Activated naive CD4-positive, alpha-beta T cell treated with anti-CD3 and anti-CD28 coated beads for 36 hours (primary cell): ENCODE measurements around the gene MT1G. TPM values are rescaled to one million over a fixed set of nuclear protein-coding genes. Genes with fewer than 3 reads are reported as not detected.
A peak's percentile ranks its signal among the peaks of the same experiment; 100 is the strongest.
"Not testable (repeated sequence)": the region's sequence is repeated elsewhere in the genome, so short reads cannot be mapped to it uniquely, and the experiment has no call there.

ENCODE experiments used
- CTCF ChIA-PET: fragments of 350-600 bp; sonication (Branson Sonifier 250); formaldehyde crosslinking; loops from one replicate; lab custom pipeline; 2021; ENCODE audit warnings: antibody characterized with exemption; lab: Charles Lee
- DNase-seq: peaks from one replicate; pipeline ENCODE4 v3.0.0-alpha.2; 2020
- H3K27ac Mint-ChIP-seq: one replicate; pipeline ENCODE4 v1.8.0; 2021; ENCODE audit warnings: mild to moderate bottlenecking, mixed read lengths
- H3K27me3 Mint-ChIP-seq: one replicate; pipeline ENCODE4 v1.8.0; 2021; ENCODE audit warnings: low read depth, mixed read lengths
- H3K36me3 Mint-ChIP-seq: one replicate; pipeline ENCODE4 v1.8.0; 2021; ENCODE audit warnings: low read depth, mixed read lengths
- H3K4me1 Mint-ChIP-seq: one replicate; pipeline ENCODE4 v1.8.0; 2021; ENCODE audit warnings: low read depth, mixed read lengths
- H3K4me3 Mint-ChIP-seq: one replicate; pipeline ENCODE4 v1.8.0; 2021; ENCODE audit warnings: mild to moderate bottlenecking, moderate library complexity, mixed read lengths
- H3K9me3 Mint-ChIP-seq: one replicate; pipeline ENCODE4 v1.8.0; 2021; ENCODE audit warnings: mixed read lengths
- intact Hi-C: fragments of 100-400 bp; cut with micrococcal nuclease; formaldehyde crosslinking; loops from one replicate; pipeline ENCODE4 v1.15.1; 2023
- total RNA-seq, 2 experiments: library from RNA; stranded (reverse); gene quantifications; one replicate each; pipeline ENCODE4 v1.2.3, GENCODE V29; 2021

Gene MT1G
- total RNA-seq, 2 experiments from 2014 or later = 22.4 to 23.8 TPM

DNA sequence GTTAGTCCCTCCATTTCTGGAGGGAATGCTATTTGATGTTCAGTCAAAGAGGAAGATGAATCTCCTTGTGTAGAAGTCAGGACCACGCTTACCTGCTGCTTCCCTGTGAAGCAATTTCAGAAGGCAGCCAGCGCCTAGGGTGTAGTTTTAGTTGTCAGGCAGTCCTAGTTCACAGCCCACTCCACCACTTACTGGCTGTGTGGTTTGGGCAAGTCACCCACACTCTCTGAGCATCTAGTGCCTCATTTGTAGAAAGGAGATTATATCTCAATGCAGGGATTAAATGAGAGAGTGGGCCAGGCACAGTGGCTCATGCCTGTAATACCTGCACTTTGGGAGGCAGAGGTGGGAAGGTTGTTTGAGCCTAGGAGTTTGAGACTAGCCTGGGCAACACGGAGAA is 4.3 kb upstream of the MT1G start:
- CTCF ChIA-PET = interaction anchor here (0.6 to 1.4 kb wide), 4 partner anchors 24 to 96 kb away, joined by 3 to 7 read pairs (median 3); no protein-coding TSS in a partner anchor
- H3K4me3 Mint-ChIP-seq, H3K9me3 Mint-ChIP-seq, intact Hi-C loops, H3K36me3 Mint-ChIP-seq, H3K27ac Mint-ChIP-seq, DNase-seq: not testable (repeated sequence)
- peaks cover 28% of the 10 kb centered on the region for H3K4me1 Mint-ChIP-seq
- H3K27me3 Mint-ChIP-seq = peaks cover 42% of the 10 kb centered on the region

DNA sequence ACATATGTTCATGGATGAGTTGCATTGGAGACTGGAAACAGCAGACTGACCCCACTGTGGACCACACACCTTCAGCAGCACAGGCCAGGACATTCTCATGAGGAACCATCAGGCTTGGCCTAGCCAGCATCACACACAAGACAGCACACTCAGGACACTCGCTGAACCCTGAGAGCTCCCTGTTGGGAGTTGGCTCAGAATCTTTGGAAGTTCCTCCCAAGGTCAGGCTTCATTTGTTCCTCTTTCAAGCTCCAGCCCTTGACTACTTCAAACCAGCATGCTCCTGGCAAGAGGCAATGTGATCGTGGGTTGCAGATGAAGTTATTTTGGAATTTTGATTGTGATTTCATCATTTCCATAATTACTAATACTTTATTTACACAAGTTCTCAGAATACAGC is 3.8 kb upstream of the MT1G start:
- H3K36me3 Mint-ChIP-seq, DNase-seq, H3K27ac Mint-ChIP-seq, H3K9me3 Mint-ChIP-seq, H3K4me3 Mint-ChIP-seq, intact Hi-C loops: not testable (repeated sequence)
- H3K27me3 Mint-ChIP-seq = peaks cover 42% of the 10 kb centered on the region
- H3K4me1 Mint-ChIP-seq = peaks cover 28% of the 10 kb centered on the region
- CTCF ChIA-PET = interaction anchor here (0.6 to 1.4 kb wide), 3 partner anchors 24 to 30 kb away, joined by 3 to 7 read pairs (median 3); no protein-coding TSS in a partner anchor

- no peak overlapping the region for H3K4me3 Mint-ChIP-seq
- H3K9me3 Mint-ChIP-seq = no peaks in the 10 kb centered on the region
- H3K27me3 Mint-ChIP-seq = peaks cover 45% of the 10 kb centered on the region
- no peak for DNase-seq
- H3K27ac Mint-ChIP-seq = no peak overlapping the region
- intact Hi-C loops = no loop called here
- no peaks in the 10 kb centered on the region for H3K36me3 Mint-ChIP-seq
- peaks cover 25% of the 10 kb centered on the region for H3K4me1 Mint-ChIP-seq
- CTCF ChIA-PET = interaction anchor here (0.6 kb wide), 1 partner anchor 86 kb away, joined by 3 read pairs; no protein-coding TSS in a partner anchor
Observed at GRCh38 chr16:56670620-56670934, 2.7 kb upstream of the MT1G start.

GRCh38 chr16:56669840-56670619 is 2.2 kb upstream of the MT1G start:
- DNase-seq = no peak
- CTCF ChIA-PET = interaction anchor here (0.6 kb wide), 1 partner anchor 86 kb away, joined by 3 read pairs; no protein-coding TSS in a partner anchor
- H3K4me1 Mint-ChIP-seq = peaks cover 20% of the 10 kb centered on the region
- H3K27me3 Mint-ChIP-seq = peaks cover 44% of the 10 kb centered on the region
- no peak overlapping the region for H3K27ac Mint-ChIP-seq
- no peaks in the 10 kb centered on the region for H3K36me3 Mint-ChIP-seq
- intact Hi-C loops = no loop called here
- H3K4me3 Mint-ChIP-seq = no peak overlapping the region
- no peaks in the 10 kb centered on the region for H3K9me3 Mint-ChIP-seq

GRCh38 chr16:56669005-56669839 is 1.4 kb upstream of the MT1G start, which contains the start of gene MT1H:
TSS of gene MT1H (plus strand) at chr16:56669814. CDS start at chr16:56669885, 71 bp downstream.
- Mint-ChIP-seq H3K27ac (no peak within 1 kb of the TSS), H3K9me3 (no peaks in the 10 kb centered on the region), H3K27me3 (peaks cover 44% of the 10 kb centered on the region), H3K4me1 (peaks cover 19% of the 10 kb centered on the region), H3K4me3 (no peak within 1 kb of the TSS), H3K36me3 (no peaks in the 10 kb centered on the region)
- CTCF ChIA-PET = interaction anchor here (0.5 kb wide), 1 partner anchor 35 kb away, joined by 3 read pairs; no protein-coding TSS in a partner anchor
- intact Hi-C loops = no loop called here
- DNase-seq = peak; percentile 37

DNA sequence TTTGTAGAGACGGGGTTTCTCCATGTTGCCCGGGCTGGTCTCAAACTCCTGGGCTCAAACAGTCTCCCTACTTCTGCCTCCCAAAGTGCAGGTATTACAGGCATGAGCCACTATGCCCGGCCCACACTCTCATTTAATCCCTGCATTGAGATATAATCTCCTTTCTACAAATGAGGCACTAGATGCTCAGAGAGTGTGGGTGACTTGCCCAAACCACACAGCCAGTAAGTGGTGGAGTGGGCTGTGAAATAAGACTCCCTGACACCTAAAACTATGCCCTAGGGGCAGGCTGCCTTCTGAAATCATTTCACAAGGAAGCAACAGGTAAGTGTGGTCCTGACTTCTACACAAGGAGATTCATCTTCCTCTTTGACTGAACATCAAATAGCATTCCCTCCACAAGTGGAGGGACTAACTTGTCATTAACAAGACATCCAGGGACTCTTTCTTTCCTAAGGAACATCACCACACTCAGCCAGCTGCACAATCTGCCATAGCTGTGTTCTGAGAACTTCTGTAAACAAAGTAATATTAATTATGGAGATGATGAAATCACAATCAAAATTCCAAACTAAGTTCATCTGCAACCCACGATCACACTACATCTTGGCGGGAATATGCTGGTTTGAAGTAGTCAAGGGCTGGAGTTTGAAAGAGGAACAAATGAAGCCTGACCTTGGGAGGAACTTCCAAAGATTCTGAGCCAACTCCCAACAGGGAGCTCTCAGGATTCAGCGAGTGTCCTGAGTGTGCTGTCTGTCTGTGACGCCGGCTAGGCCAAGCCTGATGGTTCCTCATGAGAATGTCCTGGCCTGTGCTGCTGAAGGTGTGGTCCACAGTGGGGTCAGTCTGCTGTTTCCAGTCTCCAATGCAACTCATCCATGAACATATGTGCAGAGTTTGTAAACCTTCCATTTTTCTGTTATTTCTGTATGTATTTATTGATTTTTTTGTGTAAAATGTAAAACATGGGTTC is 2.3 kb downstream of the MT1G start:
- DNase-seq, H3K36me3 Mint-ChIP-seq, intact Hi-C loops, H3K4me3 Mint-ChIP-seq, H3K27ac Mint-ChIP-seq, CTCF ChIA-PET, H3K9me3 Mint-ChIP-seq: not testable (repeated sequence)
- H3K4me1 Mint-ChIP-seq = peaks cover 28% of the 10 kb centered on the region
- H3K27me3 Mint-ChIP-seq = peaks cover 36% of the 10 kb centered on the region

DNA sequence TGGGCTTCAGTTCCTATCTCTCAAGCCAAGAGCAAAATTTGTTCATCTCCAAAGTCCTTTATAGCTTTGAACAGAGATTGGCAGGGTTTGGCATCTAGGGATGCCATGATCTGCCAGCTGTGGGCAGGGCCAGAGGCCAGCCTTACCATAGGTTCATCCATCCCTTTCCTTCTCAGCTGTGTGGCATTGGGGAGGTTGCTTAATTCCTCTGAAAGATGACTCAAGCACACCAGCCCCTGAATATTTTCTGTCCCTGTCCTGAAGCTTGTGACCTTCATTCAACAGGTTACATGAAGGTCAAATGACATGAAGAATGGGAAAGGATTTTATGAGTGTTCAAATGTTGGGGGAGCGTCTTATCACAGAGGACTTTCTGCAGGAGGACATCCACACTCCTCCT is 3.4 kb downstream of the MT1G start:
- Mint-ChIP-seq H3K4me1 (peaks cover 24% of the 10 kb centered on the region), H3K27me3 (peaks cover 27% of the 10 kb centered on the region), H3K9me3 (no peaks in the 10 kb centered on the region), H3K27ac (no peak overlapping the region), H3K36me3 (no peaks in the 10 kb centered on the region), H3K4me3 (no peak overlapping the region)
- no peak for DNase-seq
- CTCF ChIA-PET = interaction anchor here (0.7 to 1.9 kb wide), 3 partner anchors 9 to 37 kb away, joined by 3 to 4 read pairs (median 4); no protein-coding TSS in a partner anchor
- intact Hi-C loops = no loop called here

DNA sequence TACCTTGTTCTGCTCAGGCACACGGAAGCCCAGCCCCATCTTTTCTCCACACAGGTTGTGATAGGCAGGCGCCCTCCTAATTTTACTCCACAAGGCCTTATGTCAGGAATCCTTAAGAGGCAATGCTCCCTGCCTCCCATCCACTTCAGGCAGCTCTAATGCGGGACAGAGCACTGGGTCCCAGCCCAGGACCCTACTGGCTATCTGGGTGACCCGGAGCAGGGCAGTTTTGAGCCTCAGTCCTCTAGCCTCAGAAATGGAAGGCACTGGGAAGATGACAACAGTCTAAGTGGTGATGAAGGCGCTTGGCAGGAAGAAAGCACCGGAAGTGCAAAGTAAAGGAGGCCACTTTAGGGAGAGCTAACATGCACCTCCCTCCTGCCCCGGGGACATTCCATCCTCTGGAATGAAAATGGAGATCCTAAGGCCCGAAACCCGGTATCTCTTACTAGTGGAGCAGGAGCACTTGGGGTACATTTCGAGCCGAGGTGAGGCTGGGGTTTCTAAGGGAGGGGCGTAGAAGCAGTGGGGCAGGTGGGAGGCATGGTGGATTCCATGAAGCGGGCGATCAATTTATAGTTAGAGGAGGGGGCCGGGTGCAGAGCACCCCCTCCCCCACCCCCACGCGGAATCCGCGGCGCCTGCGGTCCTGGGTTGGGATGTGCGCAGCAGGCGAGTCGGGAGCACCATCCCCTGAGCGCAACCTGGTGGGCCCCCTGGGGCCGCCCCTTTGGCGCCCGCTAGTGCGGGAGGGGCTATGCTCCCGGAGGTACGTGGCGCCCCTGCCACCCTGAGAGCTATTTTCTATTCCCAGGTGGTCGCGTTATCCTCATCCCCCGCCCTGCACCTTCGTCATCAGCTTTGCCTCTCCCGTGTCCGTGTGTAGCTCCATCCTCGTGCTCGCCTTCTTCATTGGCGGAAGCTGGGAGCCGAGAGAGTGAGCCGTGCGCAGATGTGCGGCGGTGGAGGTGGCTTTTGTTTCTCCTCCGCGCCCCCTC is 5.2 kb downstream of the MT1G start:
- Mint-ChIP-seq H3K27ac (peak overlapping the region; percentile 75), H3K27me3 (peaks cover 11% of the 10 kb centered on the region), H3K36me3 (no peaks in the 10 kb centered on the region), H3K4me1 (peaks cover 18% of the 10 kb centered on the region), H3K9me3 (no peaks in the 10 kb centered on the region), H3K4me3 (peak overlapping the region; percentile 80)
- DNase-seq = peak; percentile 70
- intact Hi-C loops = loop anchor here (1.0 kb wide), 1 partner anchor 20 kb away; the partner anchor contains the start of gene MT1X
- CTCF ChIA-PET = interaction anchor here (0.6 to 1.9 kb wide), 7 partner anchors 19 to 194 kb away, joined by 3 to 13 read pairs (median 3); no protein-coding TSS in a partner anchor

GRCh38 chr16:56658327-56658875 is 9.5 kb downstream of the MT1G start:
- no peaks in the 10 kb centered on the region for H3K36me3 Mint-ChIP-seq
- peaks cover 20% of the 10 kb centered on the region for H3K4me1 Mint-ChIP-seq
- H3K4me3 Mint-ChIP-seq = peak overlapping the region; percentile 91
- CTCF ChIA-PET = interaction anchor here (0.9 kb wide), 1 partner anchor 43 kb away, joined by 5 read pairs; no protein-coding TSS in a partner anchor
- H3K27ac Mint-ChIP-seq = no peak overlapping the region
- intact Hi-C loops = loop anchor here (5.0 kb wide), 1 partner anchor 44 kb away; no protein-coding TSS in a partner anchor
- no peaks in the 10 kb centered on the region for H3K9me3 Mint-ChIP-seq
- no peak for DNase-seq
- no peaks in the 10 kb centered on the region for H3K27me3 Mint-ChIP-seq
